Measurements from ENCODE around the gene BPI.

BPI gene

DNA sequence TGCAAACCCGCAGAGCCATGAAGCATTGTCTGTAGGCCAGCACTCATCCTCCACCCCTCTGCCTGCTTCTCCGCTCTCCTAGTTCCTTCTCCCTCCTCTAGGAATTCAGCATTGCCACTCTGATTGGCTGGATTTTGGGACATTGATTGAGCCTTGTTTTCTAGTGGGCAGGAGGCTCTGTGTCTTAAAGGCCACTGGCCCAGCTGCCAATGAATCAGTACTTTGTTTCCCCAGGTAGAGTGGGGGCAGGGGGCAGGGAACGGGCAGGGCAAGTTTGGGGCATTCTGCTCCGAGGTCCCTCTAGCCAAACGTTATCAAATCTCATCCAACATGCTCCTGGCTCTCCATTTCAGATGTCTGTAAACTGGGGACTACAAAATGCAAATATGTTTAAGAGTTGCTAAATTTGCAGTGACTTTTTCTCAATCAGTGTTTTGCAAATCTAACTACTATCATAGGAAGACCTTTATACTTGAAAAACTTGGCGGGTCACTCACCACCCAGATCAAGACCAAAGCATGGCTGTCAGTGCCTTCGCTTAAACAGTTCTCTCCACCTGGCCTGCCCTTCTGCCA lies 10.4 kb upstream of the BPI start:
- TF ChIP-seq EP300 (IDR thresholded peaks at IDR 0.05; ENCODE audit: borderline replicate concordance) = no peak
- no peak for TF ChIP-seq RAD21 (IDR thresholded peaks at IDR 0.05; ENCODE audit: low read depth)
- TF ChIP-seq, protein P1, sequence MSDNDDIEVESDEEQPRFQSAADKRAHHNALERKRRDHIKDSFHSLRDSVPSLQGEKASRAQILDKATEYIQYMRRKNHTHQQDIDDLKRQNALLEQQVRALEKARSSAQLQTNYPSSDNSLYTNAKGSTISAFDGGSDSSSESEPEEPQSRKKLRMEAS (IDR thresholded peaks at IDR 0.05) = no peak
- TF ChIP-seq CREB1 (IDR thresholded peaks at IDR 0.05; ENCODE audit: low read depth) = no peak
- TF ChIP-seq TEAD4 (IDR thresholded peaks at IDR 0.05) = no peak
- TF ChIP-seq FOXM1 (IDR thresholded peaks at IDR 0.05; ENCODE audit: borderline replicate concordance, low read depth) = no peak
- TF ChIP-seq NFIC (IDR thresholded peaks at IDR 0.05) = no peak
- TF ChIP-seq CEBPB (IDR thresholded peaks at IDR 0.05) = no peak

DNA sequence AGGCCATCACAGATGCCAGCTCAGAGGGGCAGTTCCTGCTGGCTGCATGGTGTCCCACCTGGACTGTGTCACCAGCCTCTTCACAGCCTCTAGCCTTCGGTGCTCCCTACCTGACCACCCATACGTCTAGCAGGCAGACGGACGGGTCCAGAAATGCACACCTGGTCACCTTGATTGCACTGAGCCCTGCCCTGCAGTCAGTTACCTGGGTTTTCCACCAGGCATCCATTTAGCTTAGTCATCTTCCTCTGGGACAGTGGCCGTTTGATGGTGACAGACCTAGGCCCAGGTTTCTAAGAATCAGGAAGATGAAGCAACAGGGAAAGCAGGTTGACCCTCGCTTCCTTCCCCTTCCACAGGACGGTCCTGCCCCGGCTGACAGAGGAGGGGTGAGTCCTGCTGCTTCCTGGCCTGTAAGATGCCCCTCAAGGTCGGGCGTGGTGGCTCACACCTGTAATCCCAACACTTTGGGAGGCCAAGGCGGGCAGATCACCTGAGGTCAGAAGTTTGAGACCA lies 9.8 kb upstream of the BPI start:
- TF ChIP-seq TEAD4 (IDR thresholded peaks at IDR 0.05) = no peak
- TF ChIP-seq TAF1 (IDR thresholded peaks at IDR 0.05; ENCODE audit: low read depth) = no peak
- TF ChIP-seq EP300 (IDR thresholded peaks at IDR 0.05; ENCODE audit: borderline replicate concordance) = no peak
- no peak for TF ChIP-seq EGR1 (IDR thresholded peaks at IDR 0.05)
- TF ChIP-seq, protein P1 (IDR thresholded peaks at IDR 0.05) = no peak
- no peak for TF ChIP-seq NFIC (IDR thresholded peaks at IDR 0.05)
- TF ChIP-seq, protein P2, sequence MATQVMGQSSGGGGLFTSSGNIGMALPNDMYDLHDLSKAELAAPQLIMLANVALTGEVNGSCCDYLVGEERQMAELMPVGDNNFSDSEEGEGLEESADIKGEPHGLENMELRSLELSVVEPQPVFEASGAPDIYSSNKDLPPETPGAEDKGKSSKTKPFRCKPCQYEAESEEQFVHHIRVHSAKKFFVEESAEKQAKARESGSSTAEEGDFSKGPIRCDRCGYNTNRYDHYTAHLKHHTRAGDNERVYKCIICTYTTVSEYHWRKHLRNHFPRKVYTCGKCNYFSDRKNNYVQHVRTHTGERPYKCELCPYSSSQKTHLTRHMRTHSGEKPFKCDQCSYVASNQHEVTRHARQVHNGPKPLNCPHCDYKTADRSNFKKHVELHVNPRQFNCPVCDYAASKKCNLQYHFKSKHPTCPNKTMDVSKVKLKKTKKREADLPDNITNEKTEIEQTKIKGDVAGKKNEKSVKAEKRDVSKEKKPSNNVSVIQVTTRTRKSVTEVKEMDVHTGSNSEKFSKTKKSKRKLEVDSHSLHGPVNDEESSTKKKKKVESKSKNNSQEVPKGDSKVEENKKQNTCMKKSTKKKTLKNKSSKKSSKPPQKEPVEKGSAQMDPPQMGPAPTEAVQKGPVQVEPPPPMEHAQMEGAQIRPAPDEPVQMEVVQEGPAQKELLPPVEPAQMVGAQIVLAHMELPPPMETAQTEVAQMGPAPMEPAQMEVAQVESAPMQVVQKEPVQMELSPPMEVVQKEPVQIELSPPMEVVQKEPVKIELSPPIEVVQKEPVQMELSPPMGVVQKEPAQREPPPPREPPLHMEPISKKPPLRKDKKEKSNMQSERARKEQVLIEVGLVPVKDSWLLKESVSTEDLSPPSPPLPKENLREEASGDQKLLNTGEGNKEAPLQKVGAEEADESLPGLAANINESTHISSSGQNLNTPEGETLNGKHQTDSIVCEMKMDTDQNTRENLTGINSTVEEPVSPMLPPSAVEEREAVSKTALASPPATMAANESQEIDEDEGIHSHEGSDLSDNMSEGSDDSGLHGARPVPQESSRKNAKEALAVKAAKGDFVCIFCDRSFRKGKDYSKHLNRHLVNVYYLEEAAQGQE (IDR thresholded peaks at IDR 0.05; ENCODE audit: low read depth) = no peak
- no peak for TF ChIP-seq CREB1 (IDR thresholded peaks at IDR 0.05; ENCODE audit: low read depth)
- no peak for TF ChIP-seq CEBPB (IDR thresholded peaks at IDR 0.05)
- no peak for TF ChIP-seq FOXM1 (IDR thresholded peaks at IDR 0.05; ENCODE audit: borderline replicate concordance, low read depth)
- TF ChIP-seq, protein P3, sequence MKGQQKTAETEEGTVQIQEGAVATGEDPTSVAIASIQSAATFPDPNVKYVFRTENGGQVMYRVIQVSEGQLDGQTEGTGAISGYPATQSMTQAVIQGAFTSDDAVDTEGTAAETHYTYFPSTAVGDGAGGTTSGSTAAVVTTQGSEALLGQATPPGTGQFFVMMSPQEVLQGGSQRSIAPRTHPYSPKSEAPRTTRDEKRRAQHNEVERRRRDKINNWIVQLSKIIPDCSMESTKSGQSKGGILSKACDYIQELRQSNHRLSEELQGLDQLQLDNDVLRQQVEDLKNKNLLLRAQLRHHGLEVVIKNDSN (IDR thresholded peaks at IDR 0.05) = no peak
- no peak for TF ChIP-seq YY1 (IDR thresholded peaks at IDR 0.05; ENCODE audit: low read depth)
- no peak for TF ChIP-seq TCF12 (IDR thresholded peaks at IDR 0.05; ENCODE audit: low read depth)
- no peak for TF ChIP-seq ZBTB7A (IDR thresholded peaks at IDR 0.05; ENCODE audit: low read depth)
- TF ChIP-seq RAD21 (IDR thresholded peaks at IDR 0.05; ENCODE audit: low read depth) = no peak

DNA sequence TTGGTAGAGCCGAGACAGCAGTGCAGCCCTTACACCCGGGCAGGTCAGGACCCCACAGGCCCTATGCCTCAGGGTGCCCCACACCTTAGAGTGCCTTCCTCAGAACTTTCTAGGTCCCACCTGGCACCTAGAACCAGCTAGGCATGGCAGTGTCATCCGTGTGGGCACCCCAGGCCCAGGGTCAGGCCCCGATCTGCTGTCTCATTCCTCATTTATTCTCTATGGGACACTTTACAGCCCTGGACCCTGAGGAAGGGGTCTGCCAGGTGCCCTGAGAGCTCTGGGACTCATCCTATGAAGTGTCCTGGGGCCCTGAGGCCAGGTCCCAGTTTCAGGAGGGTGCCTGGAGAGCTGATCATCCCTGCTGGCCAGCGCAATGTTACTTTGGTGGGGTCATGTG lies 8.1 kb upstream of the BPI start:
- TF ChIP-seq, protein P2 (IDR thresholded peaks at IDR 0.05; ENCODE audit: low read depth) = no peak
- no peak for TF ChIP-seq FOXM1 (IDR thresholded peaks at IDR 0.05; ENCODE audit: borderline replicate concordance, low read depth)
- TF ChIP-seq YY1 (IDR thresholded peaks at IDR 0.05; ENCODE audit: low read depth) = no peak
- TF ChIP-seq, protein P1 (IDR thresholded peaks at IDR 0.05) = no peak
- no peak for TF ChIP-seq TAF1 (IDR thresholded peaks at IDR 0.05; ENCODE audit: low read depth)
- no peak for TF ChIP-seq NFIC (IDR thresholded peaks at IDR 0.05)
- TF ChIP-seq CREB1 (IDR thresholded peaks at IDR 0.05; ENCODE audit: low read depth) = no peak
- TF ChIP-seq CEBPB (IDR thresholded peaks at IDR 0.05) = no peak
- no peak for TF ChIP-seq ZBTB7A (IDR thresholded peaks at IDR 0.05; ENCODE audit: low read depth)
- TF ChIP-seq EP300 (IDR thresholded peaks at IDR 0.05; ENCODE audit: borderline replicate concordance) = no peak
- no peak for TF ChIP-seq TCF12 (IDR thresholded peaks at IDR 0.05; ENCODE audit: low read depth)
- TF ChIP-seq, protein P3 (IDR thresholded peaks at IDR 0.05) = no peak
- no peak for TF ChIP-seq EGR1 (IDR thresholded peaks at IDR 0.05)
- TF ChIP-seq RAD21 (IDR thresholded peaks at IDR 0.05; ENCODE audit: low read depth) = no peak
- TF ChIP-seq TEAD4 (IDR thresholded peaks at IDR 0.05) = no peak

DNA sequence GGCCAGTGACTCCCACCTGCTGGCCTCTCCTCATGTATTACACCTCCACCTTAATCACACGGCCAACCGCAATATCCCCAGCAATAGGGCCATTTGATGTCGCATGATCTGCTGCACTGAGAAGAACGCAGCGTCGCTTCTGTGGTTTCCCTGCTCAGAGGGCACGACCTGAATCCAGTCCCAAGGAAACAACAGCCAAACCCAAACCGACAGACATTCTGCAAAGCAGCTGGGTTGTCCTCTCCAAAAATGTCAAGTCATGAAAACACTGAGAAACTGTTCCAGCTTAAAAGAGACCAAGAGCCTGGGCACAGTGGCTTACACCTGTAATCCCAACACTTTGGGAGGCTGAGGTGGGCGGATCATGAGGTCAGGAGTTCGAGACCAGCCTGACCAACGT lies 7.5 kb upstream of the BPI start:
- no peak for TF ChIP-seq ZBTB7A (IDR thresholded peaks at IDR 0.05; ENCODE audit: low read depth)
- no peak for TF ChIP-seq NFIC (IDR thresholded peaks at IDR 0.05)
- no peak for TF ChIP-seq EP300 (IDR thresholded peaks at IDR 0.05; ENCODE audit: borderline replicate concordance)
- TF ChIP-seq, protein P2 (IDR thresholded peaks at IDR 0.05; ENCODE audit: low read depth) = no peak
- TF ChIP-seq FOXM1 (IDR thresholded peaks at IDR 0.05; ENCODE audit: borderline replicate concordance, low read depth) = no peak
- TF ChIP-seq CEBPB (IDR thresholded peaks at IDR 0.05) = no peak
- no peak for TF ChIP-seq RAD21 (IDR thresholded peaks at IDR 0.05; ENCODE audit: low read depth)
- no peak for TF ChIP-seq TEAD4 (IDR thresholded peaks at IDR 0.05)
- TF ChIP-seq YY1 (IDR thresholded peaks at IDR 0.05; ENCODE audit: low read depth) = no peak
- TF ChIP-seq TAF1 (IDR thresholded peaks at IDR 0.05; ENCODE audit: low read depth) = no peak
- TF ChIP-seq CREB1 (IDR thresholded peaks at IDR 0.05; ENCODE audit: low read depth) = no peak
- TF ChIP-seq TCF12 (IDR thresholded peaks at IDR 0.05; ENCODE audit: low read depth) = no peak
- TF ChIP-seq, protein P1 (IDR thresholded peaks at IDR 0.05) = no peak
- no peak for TF ChIP-seq EGR1 (IDR thresholded peaks at IDR 0.05)
- TF ChIP-seq, protein P3 (IDR thresholded peaks at IDR 0.05) = no peak

All from Ishikawa (cell line).